Body of pancreas (tissue), 4 donors: ENCODE data around the gene PPP1R12A.

ENCODE experiments used
- CTCF ChIP-seq, 7 experiments: fragments of 450-650 bp in 4 of 7; fragments of 200-600 bp in 3 of 7; sonication (generic) in 3 of 7; IDR thresholded peaks; one replicate each; pipeline ENCODE4 v1.5.1; 2016 to 2019; ENCODE audit warnings: antibody characterized with exemption in 7 of 7
- POLR2A ChIP-seq, 3 donors: fragments of 450-650 bp; IDR thresholded peaks; one replicate each; pipeline ENCODE4 v1.6.1; 2016; ENCODE audit warnings: antibody characterized with exemption in 3 of 3, mild to moderate bottlenecking in 2 of 3

- TF ChIP-seq CTCF (IDR thresholded peaks at IDR 0.05) (no peak), POLR2A (IDR thresholded peaks at IDR 0.05) (no peak)
Observed at GRCh38 chr12:79916826-79917225, 18.1 kb downstream of the PPP1R12A start.
